ENCODE measurements around the gene TMTC3.
A peak's percentile ranks its signal among the peaks of the same experiment; 100 is the strongest.
"Not testable (repeated sequence)": the region's sequence is repeated elsewhere in the genome, so short reads cannot be mapped to it uniquely, and the experiment has no call there.

The TMTC3 gene

GRCh38 chr12:88141774-88142609, at the start of gene TMTC3, which contains the start of gene CEP290:
TSS of gene TMTC3 (plus strand) at chr12:88142307. CDS start at chr12:88148316, 6,009 bp downstream.
TSS of gene CEP290 (minus strand) at chr12:88142088. CDS start at chr12:88141307, 781 bp downstream.
- peak; percentile 74 to 84 for DNase-seq (ENCODE audit: low read depth in 2 of 2, low spot score in 1 of 2)

GRCh38 chr12:88092771-88093170, 49.3 kb upstream of the TMTC3 start:
- no peak for DNase-seq (ENCODE audit: low read depth in 2 of 2, low spot score in 1 of 2)

- no peak for DNase-seq (ENCODE audit: low read depth in 2 of 2, low spot score in 1 of 2)
Measured at GRCh38 chr12:88093573-88093972, 48.5 kb upstream of the TMTC3 start.

- no peak for DNase-seq (ENCODE audit: low read depth in 2 of 2, low spot score in 1 of 2)
Measured at GRCh38 chr12:88108021-88108420, 34.1 kb upstream of the TMTC3 start.

- no peak for DNase-seq (ENCODE audit: low read depth in 2 of 2, low spot score in 1 of 2)
Measured at GRCh38 chr12:88111074-88111652, 30.9 kb upstream of the TMTC3 start.

- DNase-seq (ENCODE audit: low read depth in 2 of 2, low spot score in 1 of 2), result no peak
Measured at GRCh38 chr12:88113871-88114270, 28.2 kb upstream of the TMTC3 start.

GRCh38 chr12:88122666-88123065, 19.4 kb upstream of the TMTC3 start:
- DNase-seq (ENCODE audit: low read depth in 2 of 2, low spot score in 1 of 2), result no peak

GRCh38 chr12:88127099-88127498, 15.0 kb upstream of the TMTC3 start:
- DNase-seq (ENCODE audit: low read depth in 2 of 2, low spot score in 1 of 2), result no peak

- DNase-seq (ENCODE audit: low read depth in 2 of 2, low spot score in 1 of 2), result no peak
Measured at GRCh38 chr12:88127855-88128254, 14.3 kb upstream of the TMTC3 start.

- DNase-seq (ENCODE audit: low read depth in 2 of 2, low spot score in 1 of 2), result no peak
Measured at GRCh38 chr12:88132392-88132791, 9.7 kb upstream of the TMTC3 start.

GRCh38 chr12:88133181-88133580, 8.9 kb upstream of the TMTC3 start:
- DNase-seq (ENCODE audit: low read depth in 2 of 2, low spot score in 1 of 2), result not testable (repeated sequence)

GRCh38 chr12:88139711-88140110, 2.4 kb upstream of the TMTC3 start:
- not testable (repeated sequence) for DNase-seq (ENCODE audit: low read depth in 2 of 2, low spot score in 1 of 2)

GRCh38 chr12:88141425-88141773, 708 bp upstream of the TMTC3 start:
- DNase-seq (ENCODE audit: low read depth in 2 of 2, low spot score in 1 of 2), result no peak

GRCh38 chr12:88142610-88142991, 494 bp downstream of the TMTC3 start:
- DNase-seq (ENCODE audit: low read depth in 2 of 2, low spot score in 1 of 2), result peak in 1 of 2 donors; percentile 1

- DNase-seq (ENCODE audit: low read depth in 2 of 2, low spot score in 1 of 2), result no peak
Measured at GRCh38 chr12:88144037-88144436, 1.9 kb downstream of the TMTC3 start.

- DNase-seq (ENCODE audit: low read depth in 2 of 2, low spot score in 1 of 2), result no peak
Measured at GRCh38 chr12:88144546-88145468, 2.7 kb downstream of the TMTC3 start.

GRCh38 chr12:88145567-88146505, 3.7 kb downstream of the TMTC3 start:
- no peak for DNase-seq (ENCODE audit: low read depth in 2 of 2, low spot score in 1 of 2)

GRCh38 chr12:88150063-88150462, 8.0 kb downstream of the TMTC3 start:
- DNase-seq (ENCODE audit: low read depth in 2 of 2, low spot score in 1 of 2), result no peak

- DNase-seq (ENCODE audit: low read depth in 2 of 2, low spot score in 1 of 2), result no peak
Measured at GRCh38 chr12:88153959-88154358, 11.9 kb downstream of the TMTC3 start.

- DNase-seq (ENCODE audit: low read depth in 2 of 2, low spot score in 1 of 2), result no peak
Measured at GRCh38 chr12:88156075-88156654, 14.1 kb downstream of the TMTC3 start.
